ENCODE data around the gene MAPKAPK2. TPM values are rescaled to one million over a fixed set of nuclear protein-coding genes. Genes with fewer than 3 reads are reported as not detected.

MAPKAPK2 gene
- total RNA-seq, 6 donors from 2014 or later = 64.8 to 135 (median 84.3) TPM

DNA sequence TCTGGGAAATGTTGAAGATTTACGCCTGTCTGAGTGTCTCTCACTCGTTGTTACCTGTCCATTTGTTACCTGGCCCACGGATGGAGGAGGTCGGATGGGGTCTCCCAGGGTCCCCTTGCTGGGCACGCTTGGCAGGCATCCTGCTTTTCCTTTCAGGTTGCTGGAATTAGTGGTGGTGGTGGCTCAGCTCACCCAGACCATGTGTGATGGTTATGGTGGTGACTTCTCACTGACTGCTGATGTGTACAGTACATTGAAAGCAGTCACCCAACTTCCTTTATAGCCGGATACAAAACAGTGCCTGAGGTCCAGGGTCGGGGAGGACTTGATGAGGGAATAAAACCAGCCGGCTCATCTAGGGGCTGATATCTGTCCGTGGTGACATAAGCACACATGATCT, 19.5 kb downstream of the MAPKAPK2 start:
- 76 to 85% methylated on average over 9 of the region's 9 CpGs for WGBS, 2 donors
- H3K4me1 ChIP-seq = peaks cover 77 to 91% (median 82%) of the 10 kb centered on the region in 4 donors
- H3K27me3 ChIP-seq = no peaks in the 10 kb centered on the region
- no peak overlapping the region for H3K4me3 ChIP-seq
- no peak overlapping the region for H3K27ac ChIP-seq
- no peaks in the 10 kb centered on the region for H3K9me3 ChIP-seq
- no peak for DNase-seq
- no peak for ATAC-seq (ENCODE audit: low FRiP score in 2 of 2)
- no peak for TF ChIP-seq EP300 (IDR thresholded peaks at IDR 0.05)
- TF ChIP-seq POLR2A (IDR thresholded peaks at IDR 0.05) = no peak
- TF ChIP-seq POLR2AphosphoS5 (IDR thresholded peaks at IDR 0.05) = no peak
- TF ChIP-seq, protein P1, sequence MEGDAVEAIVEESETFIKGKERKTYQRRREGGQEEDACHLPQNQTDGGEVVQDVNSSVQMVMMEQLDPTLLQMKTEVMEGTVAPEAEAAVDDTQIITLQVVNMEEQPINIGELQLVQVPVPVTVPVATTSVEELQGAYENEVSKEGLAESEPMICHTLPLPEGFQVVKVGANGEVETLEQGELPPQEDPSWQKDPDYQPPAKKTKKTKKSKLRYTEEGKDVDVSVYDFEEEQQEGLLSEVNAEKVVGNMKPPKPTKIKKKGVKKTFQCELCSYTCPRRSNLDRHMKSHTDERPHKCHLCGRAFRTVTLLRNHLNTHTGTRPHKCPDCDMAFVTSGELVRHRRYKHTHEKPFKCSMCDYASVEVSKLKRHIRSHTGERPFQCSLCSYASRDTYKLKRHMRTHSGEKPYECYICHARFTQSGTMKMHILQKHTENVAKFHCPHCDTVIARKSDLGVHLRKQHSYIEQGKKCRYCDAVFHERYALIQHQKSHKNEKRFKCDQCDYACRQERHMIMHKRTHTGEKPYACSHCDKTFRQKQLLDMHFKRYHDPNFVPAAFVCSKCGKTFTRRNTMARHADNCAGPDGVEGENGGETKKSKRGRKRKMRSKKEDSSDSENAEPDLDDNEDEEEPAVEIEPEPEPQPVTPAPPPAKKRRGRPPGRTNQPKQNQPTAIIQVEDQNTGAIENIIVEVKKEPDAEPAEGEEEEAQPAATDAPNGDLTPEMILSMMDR (IDR thresholded peaks at IDR 0.05) = no peak
- no peaks in the 10 kb centered on the region for H3K36me3 ChIP-seq

DNA sequence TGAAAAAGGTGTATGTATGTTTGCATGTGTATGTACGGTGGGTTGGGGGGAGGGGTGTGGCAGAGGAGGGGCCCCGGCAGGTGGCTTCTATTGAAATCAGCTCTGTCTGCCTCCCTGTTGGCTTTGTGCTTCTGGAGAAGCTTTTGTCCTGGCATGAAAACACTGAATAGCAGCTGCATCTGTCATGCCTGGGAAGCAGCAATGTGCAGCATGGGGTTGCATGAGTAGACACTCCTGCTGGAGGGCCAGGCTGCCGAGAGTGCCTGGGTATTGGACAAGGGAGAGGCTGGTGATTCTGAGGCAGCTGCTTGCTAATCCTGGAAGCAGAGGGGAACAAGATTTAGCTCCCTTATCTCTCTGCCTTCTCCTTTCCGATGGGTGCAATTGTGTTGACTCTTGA, 20.5 kb downstream of the MAPKAPK2 start:
- WGBS, 2 donors = 34 to 44% methylated on average over 3 to 4 of the region's 4 CpGs
- H3K4me3 ChIP-seq = no peak overlapping the region
- no peaks in the 10 kb centered on the region for H3K36me3 ChIP-seq
- ATAC-seq (ENCODE audit: low FRiP score in 2 of 2) (peak in 1 of 2 donors; percentile 48), DNase-seq (peak in 1 of 2 donors; percentile 54)
- TF ChIP-seq, protein P1 (IDR thresholded peaks at IDR 0.05) = no peak
- TF ChIP-seq POLR2AphosphoS5 (IDR thresholded peaks at IDR 0.05) = no peak
- TF ChIP-seq POLR2A (IDR thresholded peaks at IDR 0.05) = no peak
- TF ChIP-seq EP300 (IDR thresholded peaks at IDR 0.05) = no peak
- peaks cover 77 to 91% (median 83%) of the 10 kb centered on the region in 4 donors for H3K4me1 ChIP-seq
- H3K9me3 ChIP-seq = no peaks in the 10 kb centered on the region
- H3K27ac ChIP-seq = peak overlapping the region in 1 of 4 donors; percentile 31
- no peaks in the 10 kb centered on the region for H3K27me3 ChIP-seq

- ATAC-seq (ENCODE audit: low FRiP score in 2 of 2) = no peak
- H3K4me1 ChIP-seq = peaks cover 72 to 90% (median 80%) of the 10 kb centered on the region in 4 donors
- peak overlapping the region in 1 of 4 donors; percentile 31 for H3K27ac ChIP-seq
These were observed 21.1 kb downstream of the MAPKAPK2 start for GRCh38 chr1:206705726-206706297.

DNA sequence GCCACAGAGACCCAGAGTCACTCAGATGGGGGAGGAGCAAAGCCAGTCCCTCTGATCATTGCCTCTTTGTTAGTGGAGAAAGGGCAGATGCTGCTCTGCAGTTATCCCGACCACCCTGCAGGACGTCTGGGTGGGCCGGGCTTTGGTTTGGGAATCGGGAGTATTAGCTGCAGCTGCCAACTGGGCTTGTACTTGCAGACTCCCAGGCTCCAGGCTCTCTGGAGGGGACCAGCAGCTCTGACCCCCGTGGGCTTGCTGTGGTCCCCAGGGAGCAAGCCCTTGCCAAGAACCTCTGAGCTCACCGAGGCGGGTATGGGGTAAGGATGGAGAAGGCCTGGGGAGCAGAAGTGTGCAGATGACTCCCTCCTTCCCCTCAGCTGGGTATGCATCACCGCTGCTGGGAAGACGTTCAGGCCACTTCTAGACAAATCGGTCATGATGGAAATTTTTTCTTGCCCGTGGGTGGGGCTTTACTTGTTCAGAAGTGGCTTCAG, 21.6 kb downstream of the MAPKAPK2 start:
- 66 to 68% methylated on average over 5 to 11 of the region's 11 CpGs for WGBS, 2 donors
- H3K4me1 ChIP-seq = peaks cover 67 to 86% (median 77%) of the 10 kb centered on the region in 4 donors

More at GRCh38 chr1:206705726-206706297, 21.1 kb downstream of the MAPKAPK2 start:
- WGBS, 2 donors = 69 to 74% methylated on average over 8 of the region's 8 CpGs
- Histone ChIP-seq H3K27me3 (no peaks in the 10 kb centered on the region), H3K36me3 (no peaks in the 10 kb centered on the region), H3K9me3 (no peaks in the 10 kb centered on the region), H3K4me3 (no peak overlapping the region)
- TF ChIP-seq EP300 (IDR thresholded peaks at IDR 0.05) (no peak), POLR2AphosphoS5 (IDR thresholded peaks at IDR 0.05) (no peak), POLR2A (IDR thresholded peaks at IDR 0.05) (no peak)
- TF ChIP-seq, protein P1 (IDR thresholded peaks at IDR 0.05) = no peak
- no peak for DNase-seq

More for the DNA sequence above, 21.6 kb downstream of the MAPKAPK2 start:
- TF ChIP-seq, protein P1 (IDR thresholded peaks at IDR 0.05) = no peak
- TF ChIP-seq POLR2A (IDR thresholded peaks at IDR 0.05) (no peak), EP300 (IDR thresholded peaks at IDR 0.05) (peak in 1 of 4 donors; percentile 37), POLR2AphosphoS5 (IDR thresholded peaks at IDR 0.05) (peak in 1 of 2 donors; percentile 29)
- no peaks in the 10 kb centered on the region for H3K36me3 ChIP-seq
- no peaks in the 10 kb centered on the region for H3K27me3 ChIP-seq
- no peak overlapping the region for H3K4me3 ChIP-seq
- no peaks in the 10 kb centered on the region for H3K9me3 ChIP-seq
- ATAC-seq (ENCODE audit: low FRiP score in 2 of 2) (peak in 1 of 2 donors; percentile 74), DNase-seq (no peak)
- H3K27ac ChIP-seq = peak overlapping the region in 2 of 4 donors; percentile 5 to 26

All from upper lobe of left lung (tissue), 6 donors.